A549 (cell line): ENCODE data around the gene VNN1. TPM values are rescaled to one million over a fixed set of nuclear protein-coding genes. Genes with fewer than 3 reads are reported as not detected.

ENCODE experiments used
- ATAC-seq, 2 experiments: fragments of 200-7000 bp in 1 of 2; fragments of >200 bp in 1 of 2; cut with Nextera tagmentation in 1 of 2; cut with Tn5 transposase in 1 of 2; 3 replicates each; pipeline versions ENCODE4 v1.8.0 to v1.9.1; 2018 to 2020; ENCODE audit warnings: mild to moderate bottlenecking in 1 of 2, moderate library complexity in 1 of 2
- CTCF ChIA-PET: fragments of 300-600 bp; sonication (Branson Sonifier 250); formaldehyde crosslinking; extraction: SDS; loops from one replicate; lab custom pipeline; 2021; ENCODE audit warnings: antibody characterized with exemption, inconsistent platforms; lab: Yijun Ruan, JAX
- POLR2A ChIA-PET: fragments of 350-600 bp; formaldehyde crosslinking; extraction: SDS; loops from one replicate; lab custom pipeline; 2021; ENCODE audit warnings: antibody characterized with exemption, inconsistent platforms; lab: Yijun Ruan, JAX
- DNase-seq, 2 experiments: peaks; one replicate each; pipeline versions ENCODE4 v3.0.0 to v3.0.0-alpha.2; 2011 to 2016; ENCODE audit warnings: low read depth in 1 of 2, low spot score in 1 of 2
- FAIRE-seq: peaks from 2 replicates; lab custom pipeline; 2011; peaks lifted over from hg19 to GRCh38; lab: Jason Lieb, UNC
- H3K27ac ChIP-seq, 2 experiments: fragments of >200 bp; sonication (Bioruptor Twin); formaldehyde crosslinking; 3 replicates each; pipeline ENCODE4 v1.5.1; 2016 to 2017
- H3K4me1 ChIP-seq: fragments of >200 bp; sonication (Bioruptor Twin); formaldehyde crosslinking; 3 replicates; pipeline ENCODE4 v1.6.1; 2016
- H3K4me2 ChIP-seq: fragments of >200 bp; sonication (Bioruptor Twin); formaldehyde crosslinking; 3 replicates; pipeline ENCODE4 v1.6.1; 2016
- H3K4me3 ChIP-seq: fragments of >200 bp; sonication (Bioruptor Twin); formaldehyde crosslinking; 3 replicates; pipeline ENCODE4 v1.5.1; 2016
- H3K9me3 ChIP-seq: fragments of >200 bp; sonication (Bioruptor Twin); formaldehyde crosslinking; 3 replicates; pipeline ENCODE4 v1.6.1; 2016
- E2F6 ChIP-seq: IDR thresholded peaks from 2 replicates; pipeline ENCODE4 v1.6.1; 2012; ENCODE audit warnings: low read depth, borderline replicate concordance
- EHF ChIP-seq: fragments of 250-450 bp; sonication (Bioruptor Pico); IDR thresholded peaks from 2 replicates; pipeline ENCODE4 v1.5.0; 2020; ENCODE audit warnings: mild to moderate bottlenecking
- FOXS1 ChIP-seq: fragments of 250-450 bp; sonication (Bioruptor Pico); IDR thresholded peaks from 2 replicates; pipeline ENCODE4 v1.5.0; 2020; ENCODE audit warnings: mild to moderate bottlenecking, moderate library complexity
- HDAC2 ChIP-seq: fragments of 200-600 bp; sonication (generic); IDR thresholded peaks from 2 replicates; pipeline ENCODE4 v1.6.1; 2016
- HES2 ChIP-seq: fragments of >200 bp; sonication (Bioruptor Twin); formaldehyde crosslinking; IDR thresholded peaks from 2 replicates; pipeline ENCODE4 v1.6.1; 2016
- HOXA7 ChIP-seq: fragments of 250-450 bp; sonication (Bioruptor Pico); IDR thresholded peaks from 2 replicates; pipeline ENCODE4 v1.5.0; 2020; ENCODE audit warnings: mild to moderate bottlenecking, moderate library complexity
- JUN ChIP-seq, 2 experiments: fragments of >200 bp; sonication (Bioruptor Twin); formaldehyde crosslinking; IDR thresholded peaks; 2 replicates in 1 of 2; 3 replicates in 1 of 2; pipeline ENCODE4 v1.6.1; 2016 to 2017
- MAZ ChIP-seq: fragments of 150-350 bp; IDR thresholded peaks from 2 replicates; pipeline ENCODE4 v1.6.1; 2014; ENCODE audit warnings: antibody characterized with exemption, low read depth, low read length, borderline replicate concordance
- NR3C1 ChIP-seq: fragments of >200 bp; sonication (Bioruptor Twin); formaldehyde crosslinking; IDR thresholded peaks from 3 replicates; pipeline ENCODE4 v1.6.1; 2017
- PHF8 ChIP-seq: fragments of 200-600 bp; sonication (generic); IDR thresholded peaks from 2 replicates; pipeline ENCODE4 v1.6.1; 2016; ENCODE audit warnings: low read depth, mild to moderate bottlenecking, antibody characterized with exemption, moderate library complexity, borderline replicate concordance
- POLR2A ChIP-seq: IDR thresholded peaks from 2 replicates; pipeline ENCODE4 v1.6.1; 2012; ENCODE audit warnings: mild to moderate bottlenecking, low read length
- RAD21 ChIP-seq, 2 experiments: fragments of >200 bp in 1 of 2; sonication (Bioruptor Twin) in 1 of 2; formaldehyde crosslinking in 1 of 2; IDR thresholded peaks in 1 of 2; conservative IDR thresholded peaks in 1 of 2; 2 replicates in 1 of 2; 3 replicates in 1 of 2; pipeline ENCODE4 v1.6.1; 2012 to 2018; ENCODE audit warnings: inconsistent platforms in 1 of 2
- REST ChIP-seq: fragments of 200-600 bp; sonication (generic); IDR thresholded peaks from 2 replicates; pipeline ENCODE4 v1.6.1; 2016; ENCODE audit warnings: antibody characterized with exemption, mild to moderate bottlenecking, moderate library complexity
- RFX5 ChIP-seq: fragments of 450-650 bp; IDR thresholded peaks from 2 replicates; pipeline ENCODE4 v1.7.1; 2014; ENCODE audit warnings: antibody characterized with exemption, mild to moderate bottlenecking, moderate library complexity
- TFCP2L1 ChIP-seq: fragments of 250-450 bp; sonication (Bioruptor Pico); IDR thresholded peaks from 2 replicates; pipeline ENCODE4 v1.5.0; 2021; ENCODE audit warnings: mild to moderate bottlenecking
- TP53 ChIP-seq: fragments of 250-450 bp; sonication (Bioruptor Pico); IDR thresholded peaks from 2 replicates; pipeline ENCODE4 v1.5.0; 2021; ENCODE audit warnings: mild to moderate bottlenecking, moderate library complexity
- ZNF302 ChIP-seq: fragments of 250-450 bp; sonication (Bioruptor Pico); IDR thresholded peaks from 2 replicates; pipeline ENCODE4 v1.9.0; 2021; ENCODE audit warnings: inconsistent platforms, mild to moderate bottlenecking, moderate library complexity
- WGBS: methylation state at CpG from one replicate; pipeline ENCODE4 v1.1.6; 2017; ENCODE audit errors: missing lambda C conversion rate; 5-methylcytosine and 5-hydroxymethylcytosine counted together
- polyA plus RNA-seq, 4 experiments: library from polyadenylated mRNA; depleted of rRNA in 3 of 4; stranded (reverse); fragments of >200 nt; fragmentation: RNase III in 1 of 4; extraction: RNeasy Plus Mini Kit Qiagen cat#74134 plus additional on column Dnase treatment in 1 of 4; gene quantifications; 2 replicates in 3 of 4; 3 replicates in 1 of 4; pipeline ENCODE4 v1.2.3, GENCODE V29; 2011 to 2017
- TF ChIP-seq, protein P1 (sequence below): fragments of >200 bp; sonication (Bioruptor Twin); formaldehyde crosslinking; IDR thresholded peaks from 3 replicates; pipeline ENCODE4 v1.5.1; 2016

Gene VNN1
- polyA plus RNA-seq, 2 of the 4 experiments (the other 2 are of a cell fraction): 0.03 to 0.09 TPM

GRCh38 chr6:132752255-132752654, 38.4 kb upstream of the VNN1 start:
- Histone ChIP-seq H3K4me1 (no peaks in the 10 kb centered on the region), H3K27ac (no peak overlapping the region), H3K4me3 (no peak overlapping the region), H3K4me2 (no peak overlapping the region), H3K9me3 (no peaks in the 10 kb centered on the region)
- POLR2A ChIA-PET: no interaction called here
- CTCF ChIA-PET: no interaction called here
- WGBS: 7% methylated on average over 1 of the region's 1 CpG
- ATAC-seq (no peak), FAIRE-seq (no peak), DNase-seq (no peak)
- TF ChIP-seq MAZ: no peak
- TF ChIP-seq TFCP2L1: no peak
- no peak for TF ChIP-seq E2F6
- TF ChIP-seq PHF8: no peak
- TF ChIP-seq, protein P1, sequence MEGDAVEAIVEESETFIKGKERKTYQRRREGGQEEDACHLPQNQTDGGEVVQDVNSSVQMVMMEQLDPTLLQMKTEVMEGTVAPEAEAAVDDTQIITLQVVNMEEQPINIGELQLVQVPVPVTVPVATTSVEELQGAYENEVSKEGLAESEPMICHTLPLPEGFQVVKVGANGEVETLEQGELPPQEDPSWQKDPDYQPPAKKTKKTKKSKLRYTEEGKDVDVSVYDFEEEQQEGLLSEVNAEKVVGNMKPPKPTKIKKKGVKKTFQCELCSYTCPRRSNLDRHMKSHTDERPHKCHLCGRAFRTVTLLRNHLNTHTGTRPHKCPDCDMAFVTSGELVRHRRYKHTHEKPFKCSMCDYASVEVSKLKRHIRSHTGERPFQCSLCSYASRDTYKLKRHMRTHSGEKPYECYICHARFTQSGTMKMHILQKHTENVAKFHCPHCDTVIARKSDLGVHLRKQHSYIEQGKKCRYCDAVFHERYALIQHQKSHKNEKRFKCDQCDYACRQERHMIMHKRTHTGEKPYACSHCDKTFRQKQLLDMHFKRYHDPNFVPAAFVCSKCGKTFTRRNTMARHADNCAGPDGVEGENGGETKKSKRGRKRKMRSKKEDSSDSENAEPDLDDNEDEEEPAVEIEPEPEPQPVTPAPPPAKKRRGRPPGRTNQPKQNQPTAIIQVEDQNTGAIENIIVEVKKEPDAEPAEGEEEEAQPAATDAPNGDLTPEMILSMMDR: no peak
- no peak for TF ChIP-seq RFX5
- TF ChIP-seq HDAC2: no peak
- no peak for TF ChIP-seq JUN (IDR thresholded peaks at IDR 0.05)
- no peak for TF ChIP-seq FOXS1 (CRISPR knock-in tag)
- no peak for TF ChIP-seq ZNF302
- no peak for TF ChIP-seq TP53
- no peak for TF ChIP-seq REST

- Histone ChIP-seq H3K9me3 (no peaks in the 10 kb centered on the region), H3K4me1 (no peaks in the 10 kb centered on the region), H3K4me3 (no peak overlapping the region), H3K4me2 (no peak overlapping the region), H3K27ac (no peak overlapping the region)
- no peak for TF ChIP-seq RAD21 (conservative IDR thresholded peaks at IDR 0.05 in 1 of 2, IDR thresholded peaks at IDR 0.05 in 1 of 2)
- no peak for TF ChIP-seq HES2
- TF ChIP-seq JUN (IDR thresholded peaks at IDR 0.05): no peak
- DNase-seq: no peak
- POLR2A ChIA-PET: no interaction called here
- ATAC-seq: no peak
- no peak for FAIRE-seq
- 59% methylated on average over 1 of the region's 1 CpG for WGBS
- CTCF ChIA-PET: no interaction called here
Measured at GRCh38 chr6:132751828-132752227, 38.0 kb upstream of the VNN1 start.

DNA sequence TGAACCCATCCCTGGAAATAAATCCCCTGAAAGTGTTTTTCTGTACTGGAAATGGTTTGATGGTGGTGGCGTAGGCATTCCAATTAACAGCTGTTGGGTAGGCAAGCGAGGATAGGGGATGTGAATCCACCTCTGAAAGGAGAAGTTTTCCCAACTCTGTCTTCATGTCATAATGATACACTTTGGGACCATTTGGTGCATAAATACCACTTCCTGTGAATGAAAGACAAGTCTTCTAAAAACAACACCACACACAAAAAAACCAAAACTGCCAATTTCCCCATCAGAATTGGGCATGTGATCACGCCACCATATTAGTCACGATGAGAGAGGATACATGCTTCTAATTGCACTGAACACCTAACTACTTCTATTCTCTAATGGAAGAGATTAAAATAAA, 37.5 kb upstream of the VNN1 start:
- Histone ChIP-seq H3K4me1 (no peaks in the 10 kb centered on the region), H3K4me3 (no peak overlapping the region), H3K4me2 (no peak overlapping the region), H3K9me3 (no peaks in the 10 kb centered on the region), H3K27ac (no peak overlapping the region)
- ATAC-seq (no peak), FAIRE-seq (no peak), DNase-seq (no peak)
- CTCF ChIA-PET: interaction anchor here (0.6 kb wide), 1 partner anchor 11 kb away, joined by 3 read pairs; no protein-coding TSS in a partner anchor
- 87% methylated on average over 4 of the region's 4 CpGs for WGBS
- POLR2A ChIA-PET: no interaction called here
- TF ChIP-seq TP53 (no peak), HOXA7 (no peak), EHF (no peak), MAZ (no peak), POLR2A (no peak), NR3C1 (no peak), HDAC2 (no peak)
- TF ChIP-seq, all 56 proteins: peak for 0
